Measurements from ENCODE around the gene FDX2. TPM values are rescaled to one million over a fixed set of nuclear protein-coding genes. Genes with fewer than 3 reads are reported as not detected.

Gene FDX2
- total and polyA plus RNA-seq, 2 experiments from 2014 or later: 28.7 to 35.0 TPM

DNA sequence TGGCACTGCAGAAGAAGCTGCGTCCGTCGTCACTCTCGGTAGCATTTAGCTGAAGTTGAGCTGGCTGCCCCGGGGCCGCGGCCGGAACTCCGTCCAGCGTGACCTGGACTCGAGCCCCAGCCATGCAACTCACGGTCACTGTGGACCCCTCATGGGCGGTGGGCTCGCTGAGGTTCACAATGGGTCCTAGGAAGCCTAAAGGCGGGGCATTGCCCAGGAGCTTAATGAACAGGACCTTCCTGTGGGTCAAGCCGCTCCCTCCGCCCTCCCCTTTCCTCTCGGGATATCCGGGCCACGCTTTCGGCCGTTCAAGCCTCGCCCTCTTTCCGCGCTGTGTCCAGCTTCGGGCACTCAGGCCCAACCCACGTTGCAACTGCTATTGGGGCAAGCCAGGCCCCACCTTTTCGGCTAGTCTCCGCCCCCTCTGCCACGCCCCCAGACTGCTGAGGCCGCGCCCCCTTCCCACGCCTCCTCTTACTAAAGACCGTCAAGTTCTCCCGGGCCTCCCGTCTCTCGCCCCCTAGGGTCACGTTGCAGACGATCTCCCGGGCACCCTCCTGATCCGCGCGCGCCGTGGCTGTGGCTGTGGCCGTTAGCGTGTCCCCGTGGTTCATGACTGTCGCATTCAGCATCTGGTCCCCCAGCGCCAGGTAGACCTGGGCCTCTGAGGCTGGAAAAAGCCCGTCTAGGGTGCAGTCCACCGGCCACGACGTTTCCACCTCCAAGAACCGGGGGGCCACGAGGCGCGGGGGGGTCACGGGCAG, 19.0 kb upstream of the FDX2 start:
- peaks cover 19% of the 10 kb centered on the region for H3K27me3 Mint-ChIP-seq (ENCODE audit: insufficient read depth, low read depth, poor library complexity)
- DNase-seq (ENCODE audit: low spot score): peak; percentile 95
- Histone ChIP-seq H3K79me2 (replicated peaks; ENCODE audit: insufficient read depth) (peaks cover 32% of the 10 kb centered on the region), H3K9me2 (ENCODE audit: insufficient read depth) (no peaks in the 10 kb centered on the region), H3K27me3 (ENCODE audit: insufficient read depth) (no peaks in the 10 kb centered on the region), H3K36me3 (ENCODE audit: insufficient read depth) (no peaks in the 10 kb centered on the region), H3K4me2 (peak overlapping the region; percentile 93), H3K4me1 (ENCODE audit: insufficient read depth) (peaks cover 26% of the 10 kb centered on the region; the same call in 1 of the 2 replicates), H3K4me3 (peak overlapping the region; percentile 99), H3F3A (replicated peaks; ENCODE audit: low read depth) (peaks cover 6% of the 10 kb centered on the region), H4K20me1 (replicated peaks; ENCODE audit: insufficient read depth) (peaks cover 10% of the 10 kb centered on the region), H3K27ac (ENCODE audit: low read depth) (no peak overlapping the region), H2AFZ (peak overlapping the region; percentile 83)
- peak; percentile 66 for ATAC-seq
- H3K9me3 Mint-ChIP-seq: no peaks in the 10 kb centered on the region; the same call in 2 of the 3 replicates
- TF ChIP-seq EZH2phosphoT487 (IDR thresholded peaks at IDR 0.05; ENCODE audit: unreplicated experiment) (no peak), POLR2AphosphoS5 (IDR thresholded peaks at IDR 0.05; ENCODE audit: low read depth) (peak; percentile 66), ZNF114 (CRISPR knock-in tag; IDR thresholded peaks at IDR 0.05) (no peak), CTCF (conservative IDR thresholded peaks at IDR 0.05; ENCODE audit: low read depth in 2 of 2) (peak; percentile 13 to 21; a peak in 3 of 4 replicates)
- peak overlapping the region; percentile 98 for H3K4me3 Mint-ChIP-seq
- no peak overlapping the region for H3K27ac Mint-ChIP-seq
- H3K4me1 Mint-ChIP-seq: peaks cover 20% of the 10 kb centered on the region
- peaks cover 13% of the 10 kb centered on the region for H3K36me3 Mint-ChIP-seq (ENCODE audit: low read depth)

GRCh38 chr19:10333758-10334587, 18.2 kb upstream of the FDX2 start:
- peak overlapping the region; percentile 98 for H3K4me3 Mint-ChIP-seq
- H3F3A ChIP-seq (replicated peaks; ENCODE audit: low read depth): peaks cover 2% of the 10 kb centered on the region
- H3K27me3 ChIP-seq (ENCODE audit: insufficient read depth): no peaks in the 10 kb centered on the region
- peak overlapping the region; percentile 93 for H3K4me2 ChIP-seq
- no peak overlapping the region for H3K27ac ChIP-seq (ENCODE audit: low read depth)
- no peaks in the 10 kb centered on the region for H3K9me2 ChIP-seq (ENCODE audit: insufficient read depth)
- DNase-seq (ENCODE audit: low spot score) (no peak), ATAC-seq (peak; percentile 22)
- H3K4me1 ChIP-seq (ENCODE audit: insufficient read depth): peaks cover 18% of the 10 kb centered on the region; the same call in 1 of the 2 replicates
- peaks cover 20% of the 10 kb centered on the region for H3K36me3 Mint-ChIP-seq (ENCODE audit: low read depth)
- H4K20me1 ChIP-seq (replicated peaks; ENCODE audit: insufficient read depth): peaks cover 10% of the 10 kb centered on the region
- H3K36me3 ChIP-seq (ENCODE audit: insufficient read depth): 0 out of 2 replicates have a peak, but pooled peaks cover 4% of the 10 kb centered on the region
- peaks cover 14% of the 10 kb centered on the region for H3K4me1 Mint-ChIP-seq
- peaks cover 17% of the 10 kb centered on the region for H3K27me3 Mint-ChIP-seq (ENCODE audit: insufficient read depth, low read depth, poor library complexity)
- H3K4me3 ChIP-seq: peak overlapping the region; percentile 99
- peak overlapping the region; percentile 84 for H3K27ac Mint-ChIP-seq
- no peak for TF ChIP-seq CTCF (conservative IDR thresholded peaks at IDR 0.05; ENCODE audit: low read depth in 2 of 2)
- TF ChIP-seq, protein P1, sequence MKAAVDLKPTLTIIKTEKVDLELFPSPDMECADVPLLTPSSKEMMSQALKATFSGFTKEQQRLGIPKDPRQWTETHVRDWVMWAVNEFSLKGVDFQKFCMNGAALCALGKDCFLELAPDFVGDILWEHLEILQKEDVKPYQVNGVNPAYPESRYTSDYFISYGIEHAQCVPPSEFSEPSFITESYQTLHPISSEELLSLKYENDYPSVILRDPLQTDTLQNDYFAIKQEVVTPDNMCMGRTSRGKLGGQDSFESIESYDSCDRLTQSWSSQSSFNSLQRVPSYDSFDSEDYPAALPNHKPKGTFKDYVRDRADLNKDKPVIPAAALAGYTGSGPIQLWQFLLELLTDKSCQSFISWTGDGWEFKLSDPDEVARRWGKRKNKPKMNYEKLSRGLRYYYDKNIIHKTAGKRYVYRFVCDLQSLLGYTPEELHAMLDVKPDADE (IDR thresholded peaks at IDR 0.05): no peak
- no peaks in the 10 kb centered on the region for H3K9me3 Mint-ChIP-seq
- H2AFZ ChIP-seq: peak overlapping the region; percentile 83; the same call in 1 of the 2 replicates
- H3K79me2 ChIP-seq (replicated peaks; ENCODE audit: insufficient read depth): peaks cover 33% of the 10 kb centered on the region
